Subcutaneous abdominal adipose tissue (tissue), 5 donors: Measurements from ENCODE around the gene PER2.

Experiments used
- H3K27ac ChIP-seq: one replicate; pipeline ENCODE4 v1.7.0; 2013; ENCODE audit warnings: low read depth, mild to moderate bottlenecking, inconsistent platforms, low read length, moderate library complexity
- H3K27me3 ChIP-seq, 5 donors: one replicate each; pipeline ENCODE4 v1.7.0; 2013; ENCODE audit warnings: low read length in 5 of 5, inconsistent platforms in 1 of 5; ENCODE audit not compliant: control insufficient read depth in 5 of 5, insufficient read depth in 4 of 5
- H3K36me3 ChIP-seq, 5 donors: one replicate each; pipeline ENCODE4 v1.7.0; 2013; ENCODE audit warnings: low read length in 5 of 5; ENCODE audit not compliant: control insufficient read depth in 5 of 5, insufficient read depth in 5 of 5
- H3K4me1 ChIP-seq, 5 donors: one replicate each; pipeline ENCODE4 v1.7.0; 2013; ENCODE audit warnings: low read length in 5 of 5, mild to moderate bottlenecking in 3 of 5, moderate library complexity in 1 of 5; ENCODE audit not compliant: control insufficient read depth in 5 of 5, insufficient read depth in 5 of 5
- H3K4me3 ChIP-seq, 5 donors: one replicate each; pipeline ENCODE4 v1.7.0; 2013; ENCODE audit warnings: low read length in 5 of 5, low read depth in 1 of 5
- H3K9ac ChIP-seq, 5 donors: one replicate each; pipeline ENCODE4 v1.7.0; 2013; ENCODE audit warnings: low read length in 5 of 5, mild to moderate bottlenecking in 4 of 5, moderate library complexity in 3 of 5
- H3K9me3 ChIP-seq, 5 donors: one replicate each; pipeline ENCODE4 v1.7.0; 2013; ENCODE audit warnings: low read length in 5 of 5; ENCODE audit not compliant: control insufficient read depth in 5 of 5
- donor health status: healthy.
- donor health status: healthy.
- donor health status: healthy.
- donor health status: healthy.
- donor health status: healthy.

Gene PER2

DNA sequence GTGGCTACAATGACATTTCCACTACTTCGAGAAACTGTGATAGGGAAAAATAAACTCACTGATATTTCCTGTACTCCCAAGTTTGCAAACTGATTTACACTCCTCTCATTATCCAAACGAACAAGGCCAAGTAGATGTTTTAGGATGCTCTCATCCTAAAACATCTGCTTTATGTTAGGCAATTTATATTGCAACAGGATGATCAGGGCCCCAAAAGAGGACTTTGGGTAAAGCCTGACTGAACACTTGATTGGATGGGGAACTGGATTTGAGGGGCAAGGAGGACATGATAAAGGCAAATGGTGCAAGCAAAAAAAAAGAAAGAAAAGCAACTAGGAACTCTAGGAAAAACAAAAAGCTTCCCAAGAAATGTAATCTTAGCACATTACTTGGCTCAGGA, 46.4 kb downstream of the PER2 start:
- H3K27me3 ChIP-seq: peaks cover 0 to 13% (median 10%) of the 10 kb centered on the region in 5 donors
- no peak overlapping the region for H3K27ac ChIP-seq
- no peak overlapping the region for H3K4me3 ChIP-seq

DNA sequence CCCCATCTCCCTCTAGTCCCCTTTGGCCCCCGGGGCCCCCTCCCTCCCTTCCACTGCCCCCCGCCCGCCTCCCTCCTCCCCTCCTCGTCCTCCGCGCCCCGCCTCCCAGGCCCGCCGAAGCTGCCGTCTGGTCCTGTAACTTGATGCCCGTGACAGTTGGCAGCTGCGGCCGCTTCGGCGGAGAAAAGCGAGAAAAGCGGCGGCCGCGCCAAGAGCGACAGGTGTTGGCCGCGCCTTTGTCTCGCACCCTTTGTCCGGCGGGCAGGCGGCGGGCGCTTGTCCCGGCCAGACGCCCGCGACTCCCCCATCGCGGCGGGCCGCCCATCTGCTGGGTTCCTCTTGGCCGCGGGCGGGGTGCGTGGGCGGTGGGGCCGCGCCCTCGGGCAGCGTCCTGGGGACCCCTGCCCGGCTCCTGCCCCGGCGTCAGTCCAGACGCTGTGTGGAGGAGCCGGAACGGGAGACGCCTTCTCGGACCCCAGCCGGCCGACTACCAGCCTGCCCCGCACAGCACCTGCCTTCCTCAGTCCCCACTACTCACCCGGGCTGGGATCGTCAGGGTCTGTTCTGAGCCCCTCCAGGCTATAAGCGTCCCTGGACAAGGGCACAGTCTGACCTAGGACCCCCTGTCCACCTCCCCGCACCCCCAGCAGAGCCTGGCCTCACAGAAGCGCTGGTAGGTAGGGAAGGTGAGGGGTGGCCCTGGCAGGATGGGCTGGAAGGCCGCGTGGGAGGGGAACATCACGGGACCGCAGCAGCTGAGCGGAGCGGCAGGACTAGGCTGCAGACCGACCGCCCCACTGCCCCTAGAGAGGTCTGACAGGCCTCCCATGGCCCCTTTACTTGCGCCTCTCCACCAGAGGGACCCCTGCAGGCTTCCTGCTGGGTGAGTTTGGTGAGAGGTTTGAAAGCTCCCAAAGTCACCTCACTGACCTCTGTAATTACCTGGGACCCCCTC, 47.4 kb downstream of the PER2 start:
- peaks cover 0 to 3% (median 0%) of the 10 kb centered on the region in 5 donors for H3K9me3 ChIP-seq
- peaks cover 5 to 17% (median 11%) of the 10 kb centered on the region in 5 donors for H3K36me3 ChIP-seq
- no peak overlapping the region for H3K27ac ChIP-seq
- H3K4me1 ChIP-seq: peaks cover 8 to 36% (median 24%) of the 10 kb centered on the region in 5 donors
- no peak overlapping the region for H3K4me3 ChIP-seq
- peaks cover 0 to 13% (median 10%) of the 10 kb centered on the region in 5 donors for H3K27me3 ChIP-seq
- no peak overlapping the region for H3K9ac ChIP-seq

More for the DNA sequence above, 46.4 kb downstream of the PER2 start:
- Histone ChIP-seq H3K36me3 (peaks cover 7 to 21% (median 18%) of the 10 kb centered on the region in 5 donors), H3K4me1 (peaks cover 8 to 36% (median 24%) of the 10 kb centered on the region in 5 donors), H3K9ac (no peak overlapping the region), H3K9me3 (peaks cover 0 to 3% (median 0%) of the 10 kb centered on the region in 5 donors)

DNA sequence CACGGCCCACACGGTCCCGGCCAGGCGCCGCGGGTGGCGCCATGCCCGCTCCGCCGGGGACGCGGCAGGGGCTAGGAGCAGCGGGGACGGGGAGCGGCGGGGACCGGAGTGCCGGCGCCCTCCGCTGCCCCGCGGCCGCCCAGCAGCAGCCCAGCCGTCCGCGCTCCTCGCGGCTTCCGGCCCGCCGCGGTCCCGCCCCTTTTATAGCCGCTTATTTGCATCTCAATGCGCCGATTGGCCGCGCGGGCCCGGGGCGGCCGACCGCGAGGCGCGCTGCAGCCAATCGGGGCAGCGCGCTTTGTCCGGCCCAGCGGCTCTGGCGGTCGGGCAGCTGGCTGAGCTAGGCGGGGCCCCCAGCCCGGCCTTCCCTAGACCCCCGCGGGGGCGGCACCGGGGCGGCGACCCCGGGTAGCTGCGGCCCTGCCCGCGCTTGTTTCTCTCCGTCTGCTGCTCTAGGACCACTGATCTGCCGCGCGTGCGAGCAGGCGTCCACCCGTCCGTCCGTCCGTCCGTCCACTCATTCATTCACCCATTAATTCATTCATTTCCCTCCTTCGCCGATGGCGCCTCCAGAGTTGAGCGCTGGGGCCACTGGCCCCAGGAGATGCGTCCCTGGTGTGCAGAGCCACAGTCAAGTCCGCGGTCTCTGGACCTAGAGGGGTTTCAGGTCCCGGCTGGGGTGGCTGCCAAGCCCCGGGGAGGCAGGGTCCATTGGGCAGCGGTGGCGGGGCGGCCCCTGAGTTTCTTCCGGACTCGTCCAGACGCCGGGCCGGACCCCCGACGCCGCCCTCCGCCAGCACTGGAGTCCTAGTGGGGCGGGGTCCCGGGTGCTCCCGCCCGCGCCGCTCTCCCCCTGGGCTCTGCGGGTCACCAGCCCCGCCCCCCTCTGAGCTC, 48.3 kb downstream of the PER2 start, which contains the start of gene HES6:
Gene HES6, minus strand, starts transcription at position 176 of the 894 bp plus-strand sequence. Its CDS starts 133 bp downstream, at position 43.
- Histone ChIP-seq H3K4me1 (peaks cover 8 to 36% (median 24%) of the 10 kb centered on the region in 5 donors), H3K27ac (no peak within 1 kb of the TSS), H3K9ac (no peak within 1 kb of the TSS)

DNA sequence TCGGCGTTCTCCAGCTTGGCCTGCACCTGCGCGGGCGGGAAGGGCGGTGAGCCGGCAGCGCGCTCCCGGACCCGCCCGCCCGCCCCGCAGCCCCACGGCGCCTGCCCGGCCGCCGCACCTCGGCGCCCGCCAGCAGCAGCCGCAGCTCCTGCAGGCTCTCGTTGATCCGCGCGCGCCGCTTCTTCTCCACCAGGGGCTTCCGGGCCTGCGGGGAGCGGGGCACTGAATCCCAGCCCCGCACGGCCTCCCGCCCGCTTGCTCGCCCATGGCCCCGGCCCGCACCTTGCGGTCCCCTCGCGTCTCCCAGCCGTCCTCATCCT, 48.9 kb downstream of the PER2 start:
- Histone ChIP-seq H3K4me3 (peak overlapping the region in 4 of 5 donors; percentile 54 to 72 (median 63)), H3K27me3 (peaks cover 0 to 13% (median 10%) of the 10 kb centered on the region in 5 donors), H3K36me3 (peaks cover 0 to 5% (median 3%) of the 10 kb centered on the region in 5 donors), H3K27ac (no peak overlapping the region), H3K9me3 (peaks cover 0 to 3% (median 0%) of the 10 kb centered on the region in 5 donors), H3K9ac (no peak overlapping the region), H3K4me1 (peaks cover 8 to 38% (median 24%) of the 10 kb centered on the region in 5 donors)

More for the DNA sequence above, 48.3 kb downstream of the PER2 start, which contains the start of gene HES6:
- Histone ChIP-seq H3K27me3 (peaks cover 0 to 13% (median 10%) of the 10 kb centered on the region in 5 donors), H3K36me3 (peaks cover 1 to 8% (median 5%) of the 10 kb centered on the region in 5 donors), H3K9me3 (peaks cover 0 to 3% (median 0%) of the 10 kb centered on the region in 5 donors), H3K4me3 (peak within 1 kb of the TSS in 4 of 5 donors; percentile 54 to 72 (median 63))

DNA sequence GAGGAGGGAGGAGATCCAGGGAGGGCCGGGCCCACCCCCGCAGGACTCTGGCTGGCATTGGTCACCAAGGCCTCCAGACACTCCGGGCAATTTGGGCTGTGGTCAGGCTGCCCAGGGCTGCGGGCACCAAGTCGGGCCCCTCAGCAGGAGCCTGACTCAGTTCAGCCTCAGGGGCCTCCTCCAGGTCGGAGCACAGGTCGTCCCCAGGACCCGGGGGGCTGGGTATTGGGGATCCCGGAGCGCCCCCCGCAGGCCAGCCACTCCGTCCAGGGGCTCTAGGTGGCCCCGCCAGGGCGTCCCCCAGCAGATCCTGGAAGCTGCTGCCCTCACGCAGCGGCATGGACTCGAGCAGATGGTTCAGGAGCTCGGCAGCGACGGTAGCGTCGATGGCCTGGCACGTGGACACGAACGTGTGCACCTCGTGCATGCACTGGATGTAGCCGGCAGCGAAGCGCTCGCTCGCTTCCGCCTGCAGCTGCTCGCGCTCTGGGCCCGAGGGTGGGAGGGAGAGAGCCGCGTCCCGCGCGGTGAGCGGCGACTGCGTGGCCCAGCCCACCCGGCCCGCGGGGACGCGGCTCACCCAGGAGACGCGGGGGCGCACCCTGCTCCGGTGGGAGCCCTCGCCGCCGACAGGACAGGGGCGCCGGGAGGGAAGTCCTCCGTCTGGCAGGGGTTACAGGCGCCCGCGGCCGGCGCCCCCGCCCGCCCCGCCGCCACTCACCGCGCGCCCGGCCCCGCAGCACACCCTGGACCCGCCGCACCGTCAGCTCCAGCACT, 49.5 kb downstream of the PER2 start:
- peaks cover 0 to 13% (median 10%) of the 10 kb centered on the region in 5 donors for H3K27me3 ChIP-seq
- peaks cover 0 to 3% (median 0%) of the 10 kb centered on the region in 5 donors for H3K9me3 ChIP-seq
- peaks cover 0 to under 1% (median 0%) of the 10 kb centered on the region in 5 donors for H3K36me3 ChIP-seq
- H3K4me1 ChIP-seq: peaks cover 8 to 41% (median 24%) of the 10 kb centered on the region in 5 donors
- H3K4me3 ChIP-seq: peak overlapping the region in 3 of 5 donors; percentile 45 to 72 (median 62)
- H3K27ac ChIP-seq: no peak overlapping the region
- H3K9ac ChIP-seq: no peak overlapping the region

DNA sequence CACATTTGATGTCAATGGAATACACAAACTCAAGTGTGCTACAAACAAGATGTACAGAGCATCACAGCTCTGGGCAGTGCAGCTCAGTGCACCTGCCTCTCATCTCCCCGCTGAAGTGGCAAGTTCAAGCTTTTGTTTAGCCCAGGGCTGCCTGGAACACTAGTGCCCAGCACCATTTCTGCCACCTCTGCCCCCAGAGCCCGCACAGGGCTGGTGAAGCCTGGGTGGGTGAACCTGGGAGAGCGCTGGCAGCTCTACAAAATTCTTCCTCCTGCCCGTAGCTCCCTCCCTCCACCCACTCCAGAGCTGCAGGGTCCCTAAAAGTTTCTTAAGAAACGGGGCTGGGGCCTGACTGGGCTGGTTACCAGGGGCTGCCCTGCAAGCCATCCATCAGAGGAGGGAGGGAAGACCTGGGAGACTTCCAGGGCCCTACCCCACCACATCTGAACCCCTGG, 50.1 kb downstream of the PER2 start:
- Histone ChIP-seq H3K9ac (no peak overlapping the region), H3K4me1 (peaks cover 8 to 38% (median 23%) of the 10 kb centered on the region in 5 donors), H3K27me3 (peaks cover 0 to 13% (median 10%) of the 10 kb centered on the region in 5 donors), H3K27ac (no peak overlapping the region), H3K36me3 (no peaks in the 10 kb centered on the region), H3K4me3 (no peak overlapping the region), H3K9me3 (peaks cover 0 to 3% (median 0%) of the 10 kb centered on the region in 5 donors)

DNA sequence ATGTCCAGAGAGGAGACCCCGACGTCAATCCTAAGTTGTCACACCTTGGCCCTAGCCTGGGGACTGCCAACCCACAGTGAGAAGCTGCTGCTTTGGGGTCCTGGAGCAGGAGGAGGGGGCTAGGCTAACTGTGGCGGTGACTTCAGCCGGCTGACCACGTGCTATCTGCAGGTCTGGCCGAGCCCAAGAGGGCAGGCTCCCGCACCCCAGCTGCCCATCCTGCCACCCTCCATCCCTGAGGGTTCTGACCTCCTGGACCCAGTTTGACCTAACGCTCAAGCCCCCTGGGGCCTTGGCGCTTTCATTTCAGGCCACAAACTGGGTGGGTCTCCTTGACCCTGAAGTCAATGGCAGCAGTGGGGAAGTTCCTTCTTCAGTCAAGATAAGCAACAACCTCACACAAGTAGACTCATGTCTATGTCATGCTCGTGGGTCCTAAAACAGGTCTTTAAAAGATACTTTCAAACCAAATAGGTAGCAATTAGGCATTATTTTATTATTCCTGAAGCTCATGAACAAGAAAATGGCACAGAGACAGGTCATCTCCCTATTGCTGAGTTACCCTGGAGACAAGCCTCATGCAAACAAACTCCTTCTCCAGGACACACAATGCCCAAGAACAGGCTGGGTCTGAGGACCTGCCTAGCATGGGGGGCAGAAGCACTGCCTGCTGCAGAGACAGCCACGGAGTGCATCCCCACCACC, 50.8 kb downstream of the PER2 start:
- H3K27me3 ChIP-seq: peaks cover 0 to 13% (median 10%) of the 10 kb centered on the region in 5 donors
- H3K4me3 ChIP-seq: no peak overlapping the region
- H3K4me1 ChIP-seq: peaks cover 3 to 30% (median 16%) of the 10 kb centered on the region in 5 donors
- no peak overlapping the region for H3K27ac ChIP-seq
- H3K9me3 ChIP-seq: peaks cover 0 to 2% (median 0%) of the 10 kb centered on the region in 5 donors
- no peaks in the 10 kb centered on the region for H3K36me3 ChIP-seq
- H3K9ac ChIP-seq: no peak overlapping the region

DNA sequence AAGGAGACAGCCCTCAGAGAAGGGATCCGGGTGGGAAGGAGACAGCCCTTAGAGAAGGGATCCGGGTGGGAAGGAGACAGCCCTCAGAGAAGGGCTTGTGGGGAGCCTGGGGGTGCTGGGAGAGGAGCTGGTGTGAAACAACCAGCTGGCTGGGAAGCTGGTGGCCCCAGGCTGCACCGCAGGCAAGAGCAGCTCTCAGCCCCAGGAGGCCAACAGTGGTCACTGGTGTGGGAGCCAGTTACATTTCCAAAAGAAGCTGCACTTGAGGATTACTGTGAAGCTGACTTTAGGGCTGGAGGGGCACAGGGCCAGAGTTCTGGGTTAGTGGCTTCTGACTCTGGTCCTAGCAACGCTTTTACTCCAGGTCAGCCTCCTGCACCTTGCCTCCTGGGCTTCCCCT, 51.8 kb downstream of the PER2 start:
- H3K27ac ChIP-seq: no peak overlapping the region
- H3K9me3 ChIP-seq: no peaks in the 10 kb centered on the region
- H3K9ac ChIP-seq: no peak overlapping the region
- peaks cover 0 to 29% (median 16%) of the 10 kb centered on the region in 5 donors for H3K4me1 ChIP-seq
- H3K27me3 ChIP-seq: peaks cover 0 to 13% (median 10%) of the 10 kb centered on the region in 5 donors
- H3K36me3 ChIP-seq: no peaks in the 10 kb centered on the region
- H3K4me3 ChIP-seq: no peak overlapping the region
